SHP77 (cell line): ENCODE measurements around the gene SLC25A13.

Experiments used
- DNase-seq, 2 experiments: peaks; one replicate each; lab custom pipeline; 2025; lab: John Stamatoyannopoulos, UW

The SLC25A13 gene

DNA sequence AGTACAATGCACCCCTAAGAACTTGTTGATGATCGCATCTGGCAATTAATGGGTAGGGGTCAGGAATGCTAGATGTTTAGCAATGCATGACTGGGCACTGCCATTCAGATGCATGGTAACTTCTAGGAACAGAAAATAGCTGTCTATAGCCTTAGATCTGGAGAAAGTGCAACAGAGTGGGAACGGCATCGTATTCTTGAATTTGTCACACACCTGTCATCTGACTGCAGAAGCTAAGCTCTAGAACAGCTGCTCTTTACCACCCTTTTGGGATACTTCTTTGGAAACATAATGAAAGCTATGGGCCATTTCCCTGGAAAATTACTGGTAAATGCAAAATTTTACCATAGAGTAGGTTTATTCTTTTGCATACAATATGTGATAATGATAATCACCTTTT is 118.1 kb downstream of the SLC25A13 start:
- no peak for DNase-seq

DNA sequence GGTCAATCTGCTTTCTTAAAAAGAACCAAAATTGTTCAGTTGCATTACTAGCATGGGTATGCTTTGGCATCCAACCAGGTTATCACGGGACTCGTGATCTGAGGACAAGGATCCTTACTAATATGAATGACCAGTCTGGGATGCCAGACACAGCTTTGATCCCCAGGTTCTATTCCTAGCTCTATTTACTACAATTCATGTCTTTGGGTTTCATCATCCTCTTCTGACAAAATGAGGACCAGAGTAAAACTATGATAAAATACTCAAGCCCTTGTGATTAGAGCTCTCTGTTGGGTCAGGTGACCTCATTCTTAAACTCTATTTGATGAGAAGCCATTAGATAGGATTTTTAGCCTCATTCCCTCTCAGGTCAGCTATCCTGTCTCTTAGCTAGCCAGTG is 119.8 kb downstream of the SLC25A13 start:
- no peak for DNase-seq

DNA sequence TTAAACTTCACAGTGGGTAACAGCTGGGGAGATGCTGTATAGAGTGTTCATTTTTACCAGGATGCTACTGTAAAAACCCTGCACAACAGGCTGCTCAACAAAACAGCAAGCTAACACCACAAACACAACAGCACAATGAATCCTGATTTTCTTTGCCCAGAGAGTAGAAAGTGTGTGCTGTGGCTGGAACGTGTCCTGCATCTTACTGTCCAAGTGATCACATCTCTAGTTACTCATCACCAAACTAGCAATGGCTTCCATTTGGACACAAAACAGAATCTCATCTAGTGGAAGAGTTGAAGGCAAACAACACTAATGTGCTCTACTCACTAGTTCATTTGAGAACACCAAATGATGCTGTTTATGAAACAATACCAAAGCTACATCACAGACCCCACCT is 121.2 kb downstream of the SLC25A13 start:
- no peak for DNase-seq

DNA sequence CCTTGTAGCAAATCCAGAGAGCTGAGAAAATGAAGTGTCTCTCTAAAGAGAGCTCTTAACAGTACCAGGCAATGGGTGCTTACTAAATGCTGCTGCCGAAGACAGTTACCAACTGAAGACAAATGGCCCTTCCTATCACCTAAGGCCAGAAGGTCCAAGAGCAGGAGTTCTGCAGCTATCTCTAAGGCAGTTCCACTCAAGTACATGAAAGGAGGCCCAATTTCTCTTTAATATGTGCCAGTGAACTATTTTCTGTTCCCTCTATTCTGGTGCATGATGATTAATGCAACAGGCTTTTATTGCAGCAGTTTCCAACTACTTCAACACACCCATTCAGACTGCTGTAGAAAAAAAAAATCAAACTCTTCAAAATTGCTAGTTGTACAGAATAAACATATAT is 122.5 kb downstream of the SLC25A13 start:
- DNase-seq, result no peak

DNA sequence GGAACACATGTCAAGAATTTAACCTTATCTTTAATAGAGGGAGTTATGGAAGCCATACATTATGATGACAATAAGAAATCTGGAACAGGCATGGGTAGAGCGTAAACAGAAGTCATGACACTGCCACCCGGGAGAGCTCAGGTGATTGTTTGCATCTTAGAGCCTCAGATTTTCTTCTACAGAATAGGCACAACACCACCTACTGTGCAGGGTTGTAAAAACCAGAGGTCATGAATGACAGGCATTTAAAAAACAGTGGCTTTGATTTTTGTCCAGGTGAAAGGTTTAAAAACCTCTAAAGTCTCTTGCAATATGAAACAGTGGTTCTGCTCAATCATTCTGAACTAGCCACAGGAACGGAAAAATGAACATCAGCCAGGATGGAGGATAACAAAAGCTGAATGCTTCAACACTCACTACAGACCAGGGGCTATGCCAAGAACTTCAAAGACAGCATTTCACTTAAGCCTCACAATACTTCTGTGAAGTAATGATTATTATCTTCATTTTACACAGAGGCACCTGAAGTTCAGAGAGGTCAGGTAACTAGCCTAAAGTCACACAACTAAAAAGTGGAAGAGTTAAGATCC is 123.8 kb downstream of the SLC25A13 start:
- DNase-seq, result no peak

DNA sequence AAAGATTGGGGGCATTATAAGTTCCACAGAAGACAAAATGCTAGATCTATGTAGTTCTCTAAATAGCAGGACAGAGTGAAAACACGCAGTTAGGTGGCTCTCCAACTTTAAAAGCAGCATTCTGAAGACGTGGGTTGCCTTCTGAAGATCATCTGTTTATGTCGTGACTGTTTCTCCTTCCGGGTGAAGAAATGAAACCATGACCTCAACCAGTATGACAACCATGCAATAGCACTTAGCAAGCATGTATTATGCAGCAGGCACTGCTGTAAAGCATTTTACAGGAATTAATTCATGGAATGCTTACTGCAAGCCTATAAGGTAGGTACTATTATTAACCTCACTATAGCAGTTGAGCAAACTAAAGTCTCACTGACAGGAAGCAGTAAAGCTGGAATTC is 125.2 kb downstream of the SLC25A13 start:
- DNase-seq, result no peak

DNA sequence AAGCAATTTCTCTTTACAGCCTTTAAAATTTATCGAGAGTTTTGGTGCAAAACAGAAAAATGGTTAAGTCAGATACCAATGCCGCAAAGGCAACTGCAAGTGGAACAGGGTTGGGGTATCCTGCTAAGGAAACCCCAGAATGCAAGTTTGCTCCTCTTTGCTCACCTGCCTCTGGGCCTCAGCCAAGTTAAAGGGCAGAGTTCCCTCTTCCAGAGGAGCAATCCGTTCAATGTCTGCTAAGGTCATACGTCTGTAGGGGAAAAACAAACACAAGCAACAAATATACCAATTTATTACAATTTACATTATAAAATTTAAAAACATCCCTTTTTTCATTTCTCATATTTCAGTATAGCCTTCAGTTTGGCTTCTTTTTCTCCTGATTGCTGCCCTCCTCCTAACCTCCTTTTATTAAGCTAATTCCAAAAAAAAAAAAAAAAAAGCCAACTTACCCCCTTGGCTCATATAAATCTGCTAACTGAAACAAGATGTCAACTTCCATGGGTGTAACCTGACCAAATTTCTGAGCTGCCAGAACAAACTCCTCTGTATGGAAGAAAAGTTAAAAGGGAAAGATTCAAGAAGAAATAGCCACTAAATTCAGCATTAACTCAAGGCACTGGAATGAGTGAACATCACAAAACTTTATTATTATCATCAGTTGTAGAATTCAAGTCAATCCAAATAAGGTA is 132.6 kb downstream of the SLC25A13 start:
- DNase-seq, result no peak

DNA sequence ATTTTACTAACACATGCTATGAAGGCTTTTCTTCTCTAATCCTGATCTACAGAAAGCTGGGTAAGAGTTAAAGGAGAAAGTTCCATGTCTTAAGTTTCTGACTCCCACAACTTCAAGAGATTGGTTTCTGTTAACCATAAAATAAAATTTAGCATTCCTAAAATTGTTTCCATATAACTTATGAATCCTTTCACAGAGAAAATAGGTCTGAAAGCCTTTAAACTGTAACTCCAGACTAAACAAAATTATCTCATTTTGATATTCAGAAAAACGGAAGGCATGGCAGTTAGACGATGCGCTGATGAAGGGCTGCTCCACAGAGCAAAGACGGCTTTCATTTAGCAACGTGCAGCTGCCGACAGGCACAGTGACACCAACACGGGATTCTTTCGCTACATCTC is 133.3 kb downstream of the SLC25A13 start:
- no peak for DNase-seq

DNA sequence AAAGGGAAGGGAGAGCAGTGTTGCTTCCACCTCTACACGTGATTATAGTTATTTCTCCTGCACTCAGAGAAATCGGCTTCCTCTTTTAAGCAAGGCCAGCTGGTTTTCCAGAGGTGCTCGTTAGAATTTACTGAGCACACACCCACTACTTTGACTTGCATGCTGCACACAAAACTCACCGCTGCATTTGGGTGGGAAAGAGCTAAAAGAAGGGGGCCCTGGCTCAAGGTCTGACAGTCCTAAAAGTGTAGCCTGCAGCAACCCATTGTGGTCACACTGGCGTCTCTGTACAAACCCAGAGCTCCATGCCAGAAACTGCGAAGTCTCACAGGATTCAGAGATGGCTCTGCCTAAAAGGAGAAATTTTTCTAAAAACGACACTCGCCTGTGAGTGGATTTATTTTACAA is 133.7 kb downstream of the SLC25A13 start:
- DNase-seq, result no peak

DNA sequence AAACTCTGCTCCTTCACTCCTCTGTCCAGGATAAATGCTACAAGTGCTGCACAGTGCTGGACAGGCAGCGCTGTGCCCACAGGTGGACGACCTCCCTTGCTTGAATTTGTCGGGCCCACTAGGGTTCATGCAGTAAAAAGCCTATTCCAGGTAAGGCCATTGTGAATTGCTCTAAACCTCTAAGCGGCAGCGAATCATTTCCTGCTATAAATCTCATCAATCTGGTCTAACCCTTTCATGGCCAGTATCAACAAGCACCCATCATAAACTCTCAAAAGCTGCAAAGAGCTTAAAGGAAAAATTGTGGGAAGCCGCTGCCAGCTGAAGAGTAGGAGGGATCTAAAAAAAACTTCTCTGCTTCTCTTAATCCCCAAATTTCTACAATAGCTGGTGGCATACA is 134.2 kb downstream of the SLC25A13 start:
- DNase-seq, result no peak

DNA sequence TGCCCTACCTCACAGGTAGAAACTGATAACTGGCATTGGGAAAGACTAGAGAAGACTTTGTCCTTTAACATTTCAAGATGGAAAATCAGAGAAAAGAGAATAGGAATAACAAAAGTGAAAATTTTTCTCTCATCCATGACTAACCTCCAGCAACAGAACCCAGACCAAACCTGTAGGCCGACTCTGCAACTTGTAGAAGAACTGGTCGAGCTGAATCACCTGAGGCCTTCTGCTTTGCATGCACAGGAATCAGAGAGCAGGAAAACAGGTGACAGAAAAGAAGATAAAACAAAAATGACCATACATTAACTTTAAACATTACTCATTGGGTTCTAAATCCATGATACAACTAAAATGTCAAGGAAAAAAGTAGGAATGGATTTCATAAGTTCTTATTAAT is 137.1 kb downstream of the SLC25A13 start:
- DNase-seq, result no peak

DNA sequence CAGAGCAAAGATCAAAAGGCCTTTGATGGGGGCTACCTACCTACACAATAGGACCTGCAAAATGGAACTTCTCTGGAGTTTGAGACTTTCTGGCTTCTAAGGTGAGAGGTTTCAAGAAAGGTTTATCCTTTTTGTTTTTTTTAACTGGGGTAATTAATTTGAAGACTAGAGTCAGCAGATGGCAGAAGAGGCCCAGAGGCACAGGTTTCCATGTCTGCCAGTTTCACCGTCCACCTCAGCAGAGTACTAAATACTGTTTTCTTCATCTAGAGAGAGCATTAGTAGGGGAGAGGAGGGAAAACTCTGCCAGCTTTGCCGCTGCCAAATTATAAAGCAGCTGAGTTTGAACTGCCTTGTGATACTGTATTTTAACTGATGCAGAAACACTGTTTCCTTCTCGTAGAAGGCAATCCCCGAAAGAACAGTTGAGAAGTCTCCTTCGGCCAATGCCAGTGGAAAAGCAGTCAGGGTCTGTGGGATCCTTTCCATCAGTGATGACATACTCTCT is 138.7 kb downstream of the SLC25A13 start:
- no peak for DNase-seq

DNA sequence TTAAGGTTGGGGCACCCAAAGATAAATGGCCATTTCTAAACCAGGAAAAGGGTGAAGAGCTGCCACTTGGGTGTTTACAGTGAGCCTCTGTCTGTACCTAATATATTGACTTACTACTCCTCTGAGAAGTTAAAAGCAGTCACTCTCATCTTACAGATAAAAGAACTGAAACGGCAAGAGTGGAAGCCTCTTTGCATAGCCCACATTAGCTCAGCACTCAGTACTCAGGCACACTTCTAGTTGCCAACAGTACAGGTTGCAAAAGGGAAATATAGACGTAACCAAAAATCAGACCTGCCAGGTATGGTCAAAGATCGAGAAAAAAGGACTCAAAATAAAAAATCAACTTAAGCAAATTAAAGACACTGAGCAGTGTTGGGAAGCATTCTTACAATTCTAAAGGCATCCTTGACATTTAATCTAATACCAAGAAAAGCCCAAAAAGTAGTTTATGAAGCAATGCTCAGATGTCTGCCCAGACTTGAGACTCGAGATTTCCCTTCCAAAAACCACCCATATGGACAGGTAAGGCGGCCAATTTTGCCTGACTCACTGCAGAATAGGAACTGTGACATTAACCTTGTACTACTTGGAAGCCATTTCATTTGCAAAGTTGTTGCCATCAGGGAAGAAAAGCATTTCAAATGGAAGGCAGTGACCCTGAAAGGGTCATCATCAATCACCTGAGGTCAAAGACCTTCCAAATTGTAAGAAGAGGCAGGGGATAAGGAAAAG is 139.3 kb downstream of the SLC25A13 start:
- no peak for DNase-seq

DNA sequence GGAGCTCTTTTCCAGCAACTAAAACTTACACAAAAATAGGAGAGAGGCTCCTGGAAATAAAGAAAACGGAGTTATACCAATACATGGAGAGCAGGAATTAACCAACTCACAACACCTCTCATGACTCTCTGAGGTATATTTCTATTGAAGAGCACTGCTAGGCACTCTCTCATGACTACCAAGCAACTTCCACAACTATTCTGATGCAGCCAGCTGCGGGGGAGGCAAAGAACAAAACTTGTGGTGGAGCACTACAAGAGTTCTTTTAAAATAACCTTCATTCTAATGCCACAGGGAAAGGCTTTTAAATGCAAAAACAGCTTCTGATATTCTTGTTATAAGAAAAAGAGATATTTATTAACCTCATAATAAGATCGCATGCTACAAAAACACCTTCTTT is 140.7 kb downstream of the SLC25A13 start:
- no peak for DNase-seq

DNA sequence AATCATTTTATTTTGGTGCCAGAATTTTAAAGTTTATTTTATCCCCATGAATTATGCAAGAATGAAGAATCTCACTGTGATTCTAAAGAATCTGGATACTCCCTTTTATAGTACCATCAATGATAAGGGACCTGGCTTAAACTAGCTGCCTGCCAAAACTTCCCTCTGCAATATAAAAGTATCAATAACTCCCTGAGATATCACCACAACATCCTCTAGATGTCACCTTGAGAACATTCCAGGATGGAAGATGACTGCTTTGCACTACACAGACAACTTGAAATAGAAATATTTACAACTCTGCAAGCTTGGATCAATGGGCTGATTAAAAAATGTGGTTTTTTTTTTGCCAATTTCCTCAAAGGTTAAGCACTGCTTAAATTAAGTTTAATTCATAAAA is 142.1 kb downstream of the SLC25A13 start:
- no peak for DNase-seq

DNA sequence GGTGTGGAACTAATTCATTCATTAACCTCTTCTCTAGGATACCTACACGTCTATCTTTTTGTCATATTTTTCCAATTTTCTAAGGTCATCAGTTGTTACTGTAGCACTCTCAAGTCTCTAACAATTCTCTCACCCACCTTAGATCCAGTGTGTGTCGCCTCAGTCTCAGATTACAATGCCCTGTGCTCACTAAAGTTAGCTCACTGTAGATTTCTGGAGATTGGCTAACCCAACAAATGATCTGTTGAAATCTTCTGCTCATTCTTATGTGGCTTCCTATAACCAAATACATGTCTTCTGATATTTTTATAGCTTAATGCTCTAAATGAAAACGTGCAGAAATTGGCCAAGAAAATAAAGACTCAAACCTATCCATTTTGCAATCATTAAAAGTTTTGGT is 142.6 kb downstream of the SLC25A13 start:
- no peak for DNase-seq

DNA sequence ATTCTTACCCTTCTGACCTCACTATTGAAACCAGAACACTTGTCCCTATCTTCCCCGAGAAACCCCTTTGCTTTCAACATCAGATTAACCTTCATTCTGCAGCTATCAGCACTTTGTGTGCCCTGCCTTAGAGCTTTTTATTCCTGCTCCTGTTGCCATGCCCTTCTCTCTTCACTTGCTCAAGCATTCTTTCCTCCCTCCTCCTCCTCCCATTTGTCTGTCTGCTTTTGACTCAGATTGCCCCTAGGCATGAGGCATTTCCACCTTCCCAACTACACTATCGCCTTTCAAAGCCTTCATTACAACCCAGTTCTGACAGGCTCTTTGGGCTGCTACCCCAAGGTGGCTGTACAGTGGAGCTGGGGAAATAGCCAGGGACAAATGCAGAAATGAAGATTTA is 143.3 kb downstream of the SLC25A13 start:
- DNase-seq, result no peak

DNA sequence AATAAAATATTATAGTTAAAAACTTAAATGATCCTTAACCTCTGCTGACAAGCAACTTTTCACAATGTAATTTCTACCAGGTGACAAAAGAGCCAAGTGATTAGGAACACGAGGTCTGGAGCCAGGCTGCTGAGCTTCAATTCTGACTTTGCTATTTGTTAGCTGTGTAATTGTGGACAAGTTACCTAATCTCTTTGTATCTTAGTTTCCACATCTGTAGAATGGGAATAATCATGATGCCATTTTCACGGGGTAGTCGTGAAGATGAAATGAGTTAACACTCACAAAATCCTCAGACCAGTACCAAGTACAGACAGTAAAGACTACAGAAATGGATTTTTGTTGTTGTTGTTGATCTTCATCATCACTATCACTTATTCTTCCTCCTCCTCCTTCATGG is 144.5 kb downstream of the SLC25A13 start:
- no peak for DNase-seq

DNA sequence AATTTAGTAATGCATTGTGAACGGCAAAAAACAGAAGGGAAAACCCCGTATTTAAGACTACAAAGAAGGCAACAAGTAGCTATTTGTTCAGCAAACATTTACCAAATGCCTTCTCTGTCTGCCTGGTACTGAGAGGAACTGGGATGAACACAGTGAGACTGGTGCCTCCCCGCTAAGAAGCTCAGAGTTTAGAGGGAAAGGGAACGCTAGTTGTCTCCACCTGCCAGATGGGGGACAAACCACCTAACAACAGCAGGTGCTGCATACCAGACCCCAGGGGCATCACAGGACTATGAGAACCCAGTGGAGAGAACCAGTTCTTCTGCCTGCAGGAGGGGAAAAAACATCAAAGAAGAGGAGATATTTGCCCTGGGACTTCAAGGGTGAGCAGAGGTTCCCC is 147.1 kb downstream of the SLC25A13 start:
- DNase-seq, result no peak

DNA sequence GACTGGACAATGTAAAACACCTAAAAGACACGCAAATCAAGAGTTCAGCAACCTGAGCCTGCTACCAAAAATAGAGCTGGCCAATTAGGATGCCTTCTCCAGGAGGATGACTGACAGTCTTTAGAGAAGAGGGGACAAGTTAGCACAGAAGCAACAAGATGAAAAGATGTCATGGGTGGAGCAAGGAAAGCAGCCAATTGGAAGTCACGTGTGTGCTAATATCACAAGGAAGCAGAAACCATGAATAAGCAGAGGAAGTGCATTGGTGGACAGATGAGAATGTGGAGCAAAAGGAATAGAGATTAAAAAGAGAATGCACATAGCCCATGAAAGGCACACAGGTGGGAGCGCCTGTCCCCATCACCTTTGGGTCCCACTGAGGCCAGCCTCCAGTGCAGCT is 148.1 kb downstream of the SLC25A13 start:
- DNase-seq, result no peak

DNA sequence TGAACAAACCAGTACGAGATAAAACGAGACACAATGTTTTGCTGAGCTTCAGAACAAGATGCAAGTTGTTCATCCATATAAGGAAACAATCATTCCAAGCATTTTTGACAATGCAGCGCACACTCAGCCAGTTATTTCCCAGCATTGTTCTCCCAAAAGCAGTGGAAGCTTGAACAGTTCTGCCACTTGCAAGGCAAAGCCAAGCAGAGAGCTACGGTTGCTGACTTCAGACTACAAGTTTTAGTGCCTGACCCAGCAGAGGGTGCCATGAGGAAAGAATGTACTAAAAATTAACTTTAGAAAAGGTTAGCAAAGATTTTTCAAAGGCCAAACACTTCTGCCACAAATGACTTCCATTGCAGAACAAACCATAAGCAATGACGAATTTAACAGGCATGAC is 152.5 kb downstream of the SLC25A13 start:
- no peak for DNase-seq

DNA sequence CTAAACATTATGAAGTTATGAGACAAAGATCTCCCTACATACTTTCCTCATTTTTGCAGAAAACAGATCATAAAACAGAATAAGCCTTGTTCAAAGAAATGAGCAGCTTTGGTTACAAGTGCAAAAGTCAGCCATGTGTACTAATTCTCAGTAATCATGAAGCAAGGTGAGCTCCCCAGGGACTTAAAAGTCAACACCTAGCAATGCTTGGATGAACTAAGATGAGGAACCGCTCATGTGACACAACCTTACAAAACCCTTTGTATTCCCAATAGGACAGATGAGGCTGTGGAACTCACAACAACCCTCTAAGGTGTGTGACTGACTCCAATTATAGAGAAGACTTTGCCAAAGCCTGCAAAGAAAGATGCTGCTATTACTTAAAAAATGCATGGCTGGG is 154.5 kb downstream of the SLC25A13 start:
- no peak for DNase-seq

DNA sequence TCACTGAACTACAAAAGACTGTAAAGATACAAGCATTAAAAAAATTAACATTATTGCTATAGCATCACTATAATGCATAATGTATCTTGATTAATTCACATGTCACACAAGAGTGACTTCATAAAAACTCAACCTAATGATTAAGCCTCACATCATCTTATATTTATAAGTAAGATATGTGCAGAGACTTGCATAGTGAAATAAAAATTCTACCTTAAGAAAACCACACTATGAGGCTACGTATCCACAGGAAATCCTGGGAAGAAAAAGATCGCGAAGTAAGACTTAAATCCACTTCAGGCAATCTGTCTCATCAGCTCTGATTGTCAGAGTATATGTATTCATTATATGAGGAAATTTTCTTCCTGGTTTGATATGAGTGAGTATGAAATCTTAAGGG is 160.0 kb downstream of the SLC25A13 start:
- DNase-seq, result no peak
